ENCODE data around the gene FCHSD2. TPM values are rescaled to one million over a fixed set of nuclear protein-coding genes. Genes with fewer than 3 reads are reported as not detected.
"Not testable (repeated sequence)": the region's sequence is repeated elsewhere in the genome, so short reads cannot be mapped to it uniquely, and the experiment has no call there.

The FCHSD2 gene
- total RNA-seq, 1 experiment from 2014 or later = 4.4 TPM

GRCh38 chr11:73135346-73136284 lies 6.5 kb downstream of the FCHSD2 start:
- no peak for DNase-seq (ENCODE audit: low read depth)
- in situ Hi-C loops (cut with HindIII; ENCODE audit: low pct_unique_long_range_greater_than_20kb, low sequenced_read_pairs) = no loop called here

- DNase-seq (ENCODE audit: low read depth); in situ Hi-C loops (cut with HindIII; ENCODE audit: low pct_unique_long_range_greater_than_20kb, low sequenced_read_pairs): not testable (repeated sequence)
Measured at GRCh38 chr11:73132349-73132748, 9.8 kb downstream of the FCHSD2 start.

GRCh38 chr11:73130181-73130580 lies 11.9 kb downstream of the FCHSD2 start:
- in situ Hi-C loops (cut with HindIII; ENCODE audit: low pct_unique_long_range_greater_than_20kb, low sequenced_read_pairs) = no loop called here
- no peak for DNase-seq (ENCODE audit: low read depth)

GRCh38 chr11:73129198-73129597 lies 12.9 kb downstream of the FCHSD2 start:
- no peak for DNase-seq (ENCODE audit: low read depth)
- in situ Hi-C loops (cut with HindIII; ENCODE audit: low pct_unique_long_range_greater_than_20kb, low sequenced_read_pairs) = no loop called here

- DNase-seq (ENCODE audit: low read depth) = no peak
- in situ Hi-C loops (cut with HindIII; ENCODE audit: low pct_unique_long_range_greater_than_20kb, low sequenced_read_pairs) = no loop called here
Measured at GRCh38 chr11:73126804-73127480, 15.2 kb downstream of the FCHSD2 start.

- in situ Hi-C loops (cut with HindIII; ENCODE audit: low pct_unique_long_range_greater_than_20kb, low sequenced_read_pairs) = no loop called here
- DNase-seq (ENCODE audit: low read depth) = no peak
Measured at GRCh38 chr11:73124800-73125199, 17.3 kb downstream of the FCHSD2 start.

GRCh38 chr11:73123892-73124291 lies 18.2 kb downstream of the FCHSD2 start:
- DNase-seq (ENCODE audit: low read depth); in situ Hi-C loops (cut with HindIII; ENCODE audit: low pct_unique_long_range_greater_than_20kb, low sequenced_read_pairs): not testable (repeated sequence)

- DNase-seq (ENCODE audit: low read depth) = no peak
- in situ Hi-C loops (cut with HindIII; ENCODE audit: low pct_unique_long_range_greater_than_20kb, low sequenced_read_pairs) = no loop called here
Measured at GRCh38 chr11:73121692-73122091, 20.4 kb downstream of the FCHSD2 start.

- no peak for DNase-seq (ENCODE audit: low read depth)
- in situ Hi-C loops (cut with HindIII; ENCODE audit: low pct_unique_long_range_greater_than_20kb, low sequenced_read_pairs) = no loop called here
Measured at GRCh38 chr11:73117071-73117470, 25.0 kb downstream of the FCHSD2 start.

- no peak for DNase-seq (ENCODE audit: low read depth)
- in situ Hi-C loops (cut with HindIII; ENCODE audit: low pct_unique_long_range_greater_than_20kb, low sequenced_read_pairs) = no loop called here
Measured at GRCh38 chr11:73116636-73117035, 25.5 kb downstream of the FCHSD2 start.

- no peak for DNase-seq (ENCODE audit: low read depth)
- in situ Hi-C loops (cut with HindIII; ENCODE audit: low pct_unique_long_range_greater_than_20kb, low sequenced_read_pairs) = no loop called here
Measured at GRCh38 chr11:73114835-73115220, 27.3 kb downstream of the FCHSD2 start.

GRCh38 chr11:73114110-73114834 lies 27.8 kb downstream of the FCHSD2 start:
- no peak for DNase-seq (ENCODE audit: low read depth)
- in situ Hi-C loops (cut with HindIII; ENCODE audit: low pct_unique_long_range_greater_than_20kb, low sequenced_read_pairs) = no loop called here

- no peak for DNase-seq (ENCODE audit: low read depth)
- in situ Hi-C loops (cut with HindIII; ENCODE audit: low pct_unique_long_range_greater_than_20kb, low sequenced_read_pairs) = no loop called here
Measured at GRCh38 chr11:73113426-73113825, 28.7 kb downstream of the FCHSD2 start.

GRCh38 chr11:73107597-73107996 lies 34.5 kb downstream of the FCHSD2 start:
- in situ Hi-C loops (cut with HindIII; ENCODE audit: low pct_unique_long_range_greater_than_20kb, low sequenced_read_pairs) = no loop called here
- no peak for DNase-seq (ENCODE audit: low read depth)

- DNase-seq (ENCODE audit: low read depth) = no peak
- in situ Hi-C loops (cut with HindIII; ENCODE audit: low pct_unique_long_range_greater_than_20kb, low sequenced_read_pairs) = no loop called here
Measured at GRCh38 chr11:73106347-73106746, 35.8 kb downstream of the FCHSD2 start.

GRCh38 chr11:73100578-73100977 lies 41.5 kb downstream of the FCHSD2 start:
- in situ Hi-C loops (cut with HindIII; ENCODE audit: low pct_unique_long_range_greater_than_20kb, low sequenced_read_pairs) = no loop called here
- DNase-seq (ENCODE audit: low read depth) = no peak

GRCh38 chr11:73099512-73100266 lies 42.4 kb downstream of the FCHSD2 start:
- no peak for DNase-seq (ENCODE audit: low read depth)
- in situ Hi-C loops (cut with HindIII; ENCODE audit: low pct_unique_long_range_greater_than_20kb, low sequenced_read_pairs) = no loop called here

- no peak for DNase-seq (ENCODE audit: low read depth)
- in situ Hi-C loops (cut with HindIII; ENCODE audit: low pct_unique_long_range_greater_than_20kb, low sequenced_read_pairs) = no loop called here
Measured at GRCh38 chr11:73095613-73096012, 46.5 kb downstream of the FCHSD2 start.
